OCI-LY3 (cell line): ENCODE results near the gene BUD23.
"Not testable (repeated sequence)": the region's sequence is repeated elsewhere in the genome, so short reads cannot be mapped to it uniquely, and the experiment has no call there.

Experiments
- H2AFZ ChIP-seq: fragments of 200-600, 300-600 bp; shearing (Covaris generic); 2 replicates; pipeline ENCODE4 v1.6.0; 2014; ENCODE audit warnings: antibody characterized with exemption, low read depth, low read length
- H3K27ac ChIP-seq: fragments of 200-600, 300-600 bp; sonication (generic); 2 replicates; pipeline ENCODE4 v1.5.1; 2014; ENCODE audit warnings: mild to moderate bottlenecking, low read length, moderate library complexity, mixed read lengths
- H3K27me3 ChIP-seq: fragments of 200-600, 300-600 bp; sonication (generic); 2 replicates; pipeline ENCODE4 v1.6.1; 2014; ENCODE audit warnings: low read depth, low read length, mixed read lengths
- H3K36me3 ChIP-seq: fragments of 200-600, 300-600 bp; sonication (generic); replicated peaks from 2 replicates; pipeline ENCODE3; 2014; ENCODE audit warnings: low read depth, low read length, mixed read lengths
- H3K4me1 ChIP-seq: fragments of 300-600, 200-600 bp; sonication (generic); 2 replicates; pipeline ENCODE4 v1.6.1; 2014; ENCODE audit warnings: low read length, mixed read lengths
- H3K4me2 ChIP-seq: fragments of 200-600, 300-600 bp; sonication (generic); 2 replicates; pipeline ENCODE4 v1.6.1; 2014; ENCODE audit warnings: low read length, mixed read lengths
- H3K4me3 ChIP-seq: fragments of 300-600, 200-600 bp; sonication (generic); 2 replicates; pipeline ENCODE4 v1.5.1; 2014; ENCODE audit warnings: antibody characterized with exemption, mild to moderate bottlenecking, low read length, moderate library complexity
- H3K79me2 ChIP-seq: fragments of 300-600, 200-600 bp; shearing (Covaris generic); 2 replicates; pipeline ENCODE4 v1.6.1; 2014; ENCODE audit warnings: mild to moderate bottlenecking, low read length, mixed read lengths
- H3K9ac ChIP-seq: fragments of 300-600, 200-600 bp; shearing (Covaris generic); 2 replicates; pipeline ENCODE4 v1.6.0; 2014; ENCODE audit warnings: mild to moderate bottlenecking, low read length, moderate library complexity
- H3K9me3 ChIP-seq: fragments of 200-600, 300-600 bp; shearing (Covaris generic); 2 replicates; pipeline ENCODE4 v1.6.1; 2014; ENCODE audit warnings: low read length, mixed read lengths; ENCODE audit not compliant: insufficient read depth
- H4K20me1 ChIP-seq: fragments of 200-600, 300-600 bp; sonication (generic); 2 replicates; pipeline ENCODE4 v1.6.1; 2016; ENCODE audit warnings: low read length, mixed read lengths; ENCODE audit not compliant: insufficient read depth
- CTCF ChIP-seq: fragments of 200-600, 300-600 bp; sonication (generic); IDR thresholded peaks from 2 replicates; pipeline ENCODE4 v1.5.1; 2014; ENCODE audit warnings: antibody characterized with exemption, low read length, low read depth
- EZH2phosphoT487 ChIP-seq: fragments of 200-600 bp; shearing (Covaris generic); IDR thresholded peaks from 2 replicates; pipeline ENCODE4 v1.6.1; 2018; ENCODE audit warnings: antibody characterized with exemption, mixed run types, low read depth

The BUD23 gene

GRCh38 chr7:73674468-73675124 lies 8.8 kb upstream of the BUD23 start:
- Histone ChIP-seq H3K4me2 (no peak overlapping the region), H4K20me1 (no peaks in the 10 kb centered on the region), H2AFZ (no peak overlapping the region), H3K4me1 (no peaks in the 10 kb centered on the region), H3K27ac (no peak overlapping the region), H3K9ac (no peak overlapping the region), H3K27me3 (no peaks in the 10 kb centered on the region), H3K9me3 (no peaks in the 10 kb centered on the region), H3K79me2 (peaks cover 10% of the 10 kb centered on the region; the same call in 1 of the 2 replicates), H3K36me3 (peaks cover 5% of the 10 kb centered on the region), H3K4me3 (no peak overlapping the region)
- TF ChIP-seq CTCF (no peak), EZH2phosphoT487 (no peak)

- H3K36me3 ChIP-seq, result peaks cover 13% of the 10 kb centered on the region
- H4K20me1 ChIP-seq, H3K27ac ChIP-seq, H3K4me1 ChIP-seq, H3K4me2 ChIP-seq, H3K9ac ChIP-seq, H2AFZ ChIP-seq, H3K4me3 ChIP-seq, H3K9me3 ChIP-seq, H3K27me3 ChIP-seq: not testable (repeated sequence)
- H3K79me2 ChIP-seq, result peaks cover 25% of the 10 kb centered on the region
These were observed 7.3 kb upstream of the BUD23 start for GRCh38 chr7:73676062-73676461.

- Histone ChIP-seq H3K4me2 (no peak overlapping the region), H3K79me2 (peaks cover 51% of the 10 kb centered on the region), H3K36me3 (peaks cover 17% of the 10 kb centered on the region), H4K20me1 (peaks cover 4% of the 10 kb centered on the region; the same call in 1 of the 2 replicates), H3K27me3 (no peaks in the 10 kb centered on the region), H3K27ac (no peak overlapping the region), H3K4me3 (no peak overlapping the region), H2AFZ (no peak overlapping the region), H3K9ac (no peak overlapping the region), H3K4me1 (peaks cover 14% of the 10 kb centered on the region), H3K9me3 (no peaks in the 10 kb centered on the region)
- no peak for TF ChIP-seq EZH2phosphoT487
- TF ChIP-seq CTCF, result no peak
These were observed 4.5 kb upstream of the BUD23 start for GRCh38 chr7:73678862-73679261.

GRCh38 chr7:73679709-73680108 lies 3.7 kb upstream of the BUD23 start:
- TF ChIP-seq EZH2phosphoT487 (no peak), CTCF (no peak)
- no peaks in the 10 kb centered on the region for H3K9me3 ChIP-seq
- no peak overlapping the region for H3K4me3 ChIP-seq
- H3K9ac ChIP-seq, result no peak overlapping the region
- H3K79me2 ChIP-seq, result peaks cover 60% of the 10 kb centered on the region
- no peak overlapping the region for H3K4me2 ChIP-seq
- peaks cover 17% of the 10 kb centered on the region for H3K36me3 ChIP-seq
- no peaks in the 10 kb centered on the region for H3K27me3 ChIP-seq
- H4K20me1 ChIP-seq, result peaks cover 4% of the 10 kb centered on the region; the same call in 1 of the 2 replicates
- peaks cover 14% of the 10 kb centered on the region for H3K4me1 ChIP-seq
- no peak overlapping the region for H3K27ac ChIP-seq
- H2AFZ ChIP-seq, result no peak overlapping the region
